ENCODE data around the gene ELMO1. TPM values are rescaled to one million over a fixed set of nuclear protein-coding genes. Genes with fewer than 3 reads are reported as not detected.

Gene ELMO1
- total RNA-seq, 1 experiment from 2014 or later: 7.8 TPM

- TF ChIP-seq CTCF (conservative IDR thresholded peaks at IDR 0.05): no peak
- H3K27ac Mint-ChIP-seq: peak overlapping the region in 1 of 3 experiments; percentile 10; a peak in 1 of 7 replicates
Measured at GRCh38 chr7:37480041-37481031, 31.7 kb upstream of the ELMO1 start.

More at GRCh38 chr7:37480041-37481031, 31.7 kb upstream of the ELMO1 start:
- H3K9ac ChIP-seq (ENCODE audit: extremely low read depth, insufficient read length, low read length): no peak overlapping the region
- Mint-ChIP-seq H3K4me1 (peaks cover 11 to 12% of the 10 kb centered on the region in 2 experiments), H3K9me3 (no peaks in the 10 kb centered on the region), H3K27me3 (ENCODE audit: low read depth) (no peaks in the 10 kb centered on the region; the same call in none of the 2 replicates), H3K4me3 (no peak overlapping the region), H3K36me3 (ENCODE audit: insufficient read depth in 1 of 3, low read depth in 3 of 3) (no peaks in the 10 kb centered on the region)
- H2BK5ac ChIP-seq (ENCODE audit: insufficient read length, low read length): no peak overlapping the region
- H4K8ac ChIP-seq (replicated peaks; ENCODE audit: insufficient read length, low read depth, low read length): no peak overlapping the region
- H2BK20ac ChIP-seq (ENCODE audit: low read depth, low read length, poor library complexity, severe bottlenecking): no peak overlapping the region
- no peak overlapping the region for H4K91ac ChIP-seq (ENCODE audit: insufficient read length, low read depth, low read length)
- H3K9me3 ChIP-seq (ENCODE audit: control insufficient read depth, low read depth, low read length): no peaks in the 10 kb centered on the region
- no peak overlapping the region for H3T11ph ChIP-seq (ENCODE audit: low read length)
- no peak overlapping the region for H4K5ac ChIP-seq (ENCODE audit: insufficient read length, low read depth, low read length)
- H2AK5ac ChIP-seq (ENCODE audit: insufficient read length, low read length): no peak overlapping the region
- no peak for DNase-seq
- H2AFZ ChIP-seq (ENCODE audit: low read length): no peak overlapping the region
- H3K79me1 ChIP-seq (ENCODE audit: insufficient read depth, low read depth, low read length, poor library complexity, severe bottlenecking): no peaks in the 10 kb centered on the region
- H2BK120ac ChIP-seq (ENCODE audit: low read depth, low read length, poor library complexity, severe bottlenecking): no peak overlapping the region
- H3K27me3 ChIP-seq (ENCODE audit: insufficient read depth, low read length): no peaks in the 10 kb centered on the region
- H2BK12ac ChIP-seq (ENCODE audit: insufficient read length, low read depth, low read length): no peak overlapping the region
- no peak overlapping the region for H2BK15ac ChIP-seq (ENCODE audit: low read depth, low read length)
- H3K23ac ChIP-seq (ENCODE audit: insufficient read length, low read depth, low read length): no peak overlapping the region
- WGBS (ENCODE audit: extremely low coverage, insufficient read length, low lambda C conversion rate): no CpG with 5 or more reads among the region's 11 CpGs
- H3K4me1 ChIP-seq (ENCODE audit: insufficient read depth, low read length): peaks cover 8% of the 10 kb centered on the region; the same call in 1 of the 2 replicates
- H3K27ac ChIP-seq (ENCODE audit: insufficient read length, low read depth, low read length): no peak overlapping the region
- no peak overlapping the region for H3K18ac ChIP-seq (ENCODE audit: insufficient read length, low read depth, low read length)
- H3K4me2 ChIP-seq (ENCODE audit: insufficient read depth, insufficient read length, low read length): no peak overlapping the region
- H3K23me2 ChIP-seq (ENCODE audit: insufficient read length, low read depth, low read length, poor library complexity, severe bottlenecking): no peaks in the 10 kb centered on the region
- no peak overlapping the region for H3K56ac ChIP-seq (ENCODE audit: insufficient read length, low read depth, low read length)
- H4K20me1 ChIP-seq (ENCODE audit: control insufficient read depth, insufficient read depth, insufficient read length): no peaks in the 10 kb centered on the region
- no peak overlapping the region for H3K4ac ChIP-seq (ENCODE audit: low read depth, low read length)
- no peaks in the 10 kb centered on the region for H3K79me2 ChIP-seq (ENCODE audit: insufficient read depth, low read length)
- no peak overlapping the region for H3K14ac ChIP-seq (ENCODE audit: insufficient read depth, low read length)
